HG02759 (cell line): ENCODE data around the gene HES5.

Experiments used
- ATAC-seq: cut with Tn5 transposase; IDR thresholded peaks from one replicate; pipeline ENCODE4 v1.9.1; 2021; ENCODE audit warnings: mild to moderate bottlenecking, moderate library complexity; ENCODE audit not compliant: unreplicated experiment

Gene HES5

GRCh38 chr1:2502661-2503553 is 27.2 kb downstream of the HES5 start:
- no peak for ATAC-seq

- no peak for ATAC-seq
These were observed 27.9 kb downstream of the HES5 start for GRCh38 chr1:2502210-2502609.

GRCh38 chr1:2501820-2502119 is 28.3 kb downstream of the HES5 start:
- ATAC-seq = no peak

GRCh38 chr1:2501041-2501819 is 28.8 kb downstream of the HES5 start:
- ATAC-seq = no peak

- no peak for ATAC-seq
These were observed 30.0 kb downstream of the HES5 start for GRCh38 chr1:2499986-2500596.

GRCh38 chr1:2499260-2499659 is 30.8 kb downstream of the HES5 start:
- no peak for ATAC-seq

- ATAC-seq = no peak
These were observed 31.4 kb downstream of the HES5 start for GRCh38 chr1:2498648-2499047.

- ATAC-seq = no peak
These were observed 32.2 kb downstream of the HES5 start for GRCh38 chr1:2497891-2498290.

GRCh38 chr1:2496746-2497145 is 33.3 kb downstream of the HES5 start:
- ATAC-seq = no peak

- ATAC-seq = no peak
These were observed 33.9 kb downstream of the HES5 start for GRCh38 chr1:2496087-2496622.

GRCh38 chr1:2495546-2495945 is 34.5 kb downstream of the HES5 start:
- ATAC-seq = no peak

GRCh38 chr1:2495026-2495425 is 35.0 kb downstream of the HES5 start:
- no peak for ATAC-seq

GRCh38 chr1:2494323-2494693 is 35.8 kb downstream of the HES5 start:
- no peak for ATAC-seq

- no peak for ATAC-seq
These were observed 36.3 kb downstream of the HES5 start for GRCh38 chr1:2493691-2494322.

GRCh38 chr1:2493218-2493617 is 36.8 kb downstream of the HES5 start:
- ATAC-seq = no peak

GRCh38 chr1:2492091-2492490 is 38.0 kb downstream of the HES5 start:
- ATAC-seq = no peak

GRCh38 chr1:2489615-2490014 is 40.4 kb downstream of the HES5 start:
- ATAC-seq = no peak

GRCh38 chr1:2488688-2489087 is 41.4 kb downstream of the HES5 start:
- ATAC-seq = no peak

- ATAC-seq = no peak
These were observed 43.5 kb downstream of the HES5 start for GRCh38 chr1:2486558-2486957.

GRCh38 chr1:2486041-2486440 is 44.0 kb downstream of the HES5 start:
- no peak for ATAC-seq

- no peak for ATAC-seq
These were observed 46.1 kb downstream of the HES5 start for GRCh38 chr1:2483970-2484369.
